Ishikawa (cell line): ENCODE data around the gene ATG16L2.

Experiments
- CEBPB ChIP-seq: IDR thresholded peaks from 2 replicates; pipeline ENCODE4 v1.6.1; 2012
- CREB1 ChIP-seq: IDR thresholded peaks from 2 replicates; pipeline ENCODE4 v1.6.1; 2012; ENCODE audit warnings: low read depth
- EGR1 ChIP-seq: IDR thresholded peaks from 2 replicates; pipeline ENCODE4 v1.6.1; 2012
- EP300 ChIP-seq: IDR thresholded peaks from 2 replicates; pipeline ENCODE4 v1.6.1; 2012; ENCODE audit warnings: borderline replicate concordance
- FOXM1 ChIP-seq: IDR thresholded peaks from 2 replicates; pipeline ENCODE4 v1.6.1; 2012; ENCODE audit warnings: low read depth, borderline replicate concordance
- MAX ChIP-seq: IDR thresholded peaks from 2 replicates; pipeline ENCODE4 v1.6.1; 2012
- NFIC ChIP-seq: IDR thresholded peaks from 2 replicates; pipeline ENCODE4 v1.6.1; 2012
- RAD21 ChIP-seq: IDR thresholded peaks from 2 replicates; pipeline ENCODE4 v1.6.1; 2012; ENCODE audit warnings: low read depth
- REST ChIP-seq: IDR thresholded peaks from 2 replicates; pipeline ENCODE4 v1.6.1; 2012; ENCODE audit warnings: low read depth, mild to moderate bottlenecking
- TAF1 ChIP-seq: IDR thresholded peaks from 2 replicates; pipeline ENCODE4 v1.6.1; 2012; ENCODE audit warnings: low read depth, mild to moderate bottlenecking
- TCF12 ChIP-seq: IDR thresholded peaks from 2 replicates; pipeline ENCODE4 v1.6.1; 2012; ENCODE audit warnings: low read depth
- TEAD4 ChIP-seq: IDR thresholded peaks from 2 replicates; pipeline ENCODE4 v1.6.1; 2012
- USF1 ChIP-seq: IDR thresholded peaks from 2 replicates; pipeline ENCODE4 v1.6.1; 2012
- YY1 ChIP-seq: IDR thresholded peaks from 2 replicates; pipeline ENCODE4 v1.6.1; 2012; ENCODE audit warnings: low read depth
- ZBTB7A ChIP-seq: IDR thresholded peaks from 2 replicates; pipeline ENCODE4 v1.6.1; 2012; ENCODE audit warnings: low read depth

ATG16L2 gene

DNA sequence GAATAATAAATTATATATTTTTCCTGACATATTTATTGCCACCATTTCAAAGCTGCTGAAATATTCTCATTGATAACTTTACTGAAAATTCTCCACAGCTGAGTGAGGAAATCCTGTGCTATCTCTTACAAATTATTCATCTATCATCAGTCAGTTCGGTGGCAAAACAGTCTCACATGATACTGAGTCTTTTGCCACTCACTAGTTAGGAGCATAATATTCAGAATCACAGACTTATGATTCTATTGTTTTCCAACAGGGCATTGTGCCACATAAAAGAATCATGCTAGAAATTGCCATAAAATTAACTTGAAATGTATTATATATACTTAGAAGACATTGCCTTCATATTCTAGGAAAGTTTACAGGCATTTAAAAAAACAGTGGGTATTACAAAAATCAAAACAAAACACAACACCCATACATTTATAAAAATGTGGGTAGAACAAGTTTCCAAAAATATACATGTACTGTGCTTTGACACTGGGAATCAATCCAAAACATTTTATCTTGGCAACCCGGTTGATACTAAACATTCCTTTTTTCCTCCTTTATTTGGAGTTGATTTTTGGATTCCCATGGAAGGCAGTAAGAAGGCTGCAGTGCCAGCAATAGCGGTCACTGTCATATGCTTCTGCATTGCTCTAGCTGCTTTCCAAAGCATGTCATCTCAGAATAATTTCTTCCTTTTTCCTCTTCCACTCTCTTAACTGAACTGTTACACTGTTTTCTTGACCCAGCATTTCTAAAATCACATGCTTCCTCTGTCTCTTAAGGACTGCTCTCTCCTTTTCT, 42.5 kb downstream of the ATG16L2 start:
- no peak for TF ChIP-seq EGR1
- TF ChIP-seq FOXM1 = no peak
- no peak for TF ChIP-seq CEBPB
- no peak for TF ChIP-seq TCF12
- no peak for TF ChIP-seq TEAD4
- TF ChIP-seq NFIC = no peak
- TF ChIP-seq YY1 = no peak
- TF ChIP-seq REST = no peak
- TF ChIP-seq CREB1 = no peak
- TF ChIP-seq EP300 = no peak
- TF ChIP-seq USF1 = no peak
- no peak for TF ChIP-seq TAF1
- TF ChIP-seq MAX = no peak
- TF ChIP-seq RAD21 = no peak
- no peak for TF ChIP-seq ZBTB7A

DNA sequence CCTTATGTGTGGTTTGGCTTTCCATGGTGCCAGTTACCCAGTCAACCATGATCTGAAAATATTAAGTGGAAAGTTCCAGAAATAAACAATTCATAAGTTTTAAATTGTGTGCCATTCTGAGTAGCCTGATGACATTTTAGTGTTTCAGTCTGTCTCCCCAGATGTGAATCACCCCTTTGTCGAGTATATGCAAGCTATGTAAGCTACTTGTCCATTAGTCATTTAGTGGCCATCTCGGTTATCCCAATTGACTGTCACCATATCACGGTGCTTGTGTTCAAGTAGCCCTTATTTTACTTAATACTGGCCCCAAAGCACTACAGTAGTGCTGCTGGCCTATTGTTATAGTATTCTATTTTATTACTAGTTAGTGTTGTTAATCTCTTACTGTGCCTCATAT, 44.9 kb downstream of the ATG16L2 start:
- no peak for TF ChIP-seq MAX
- no peak for TF ChIP-seq TEAD4
- no peak for TF ChIP-seq NFIC
- no peak for TF ChIP-seq USF1
- TF ChIP-seq CEBPB = no peak
- TF ChIP-seq RAD21 = no peak
- TF ChIP-seq TCF12 = no peak
- TF ChIP-seq REST = no peak
- TF ChIP-seq EGR1 = no peak
- no peak for TF ChIP-seq CREB1
- TF ChIP-seq YY1 = no peak
- no peak for TF ChIP-seq ZBTB7A
- TF ChIP-seq EP300 = no peak

DNA sequence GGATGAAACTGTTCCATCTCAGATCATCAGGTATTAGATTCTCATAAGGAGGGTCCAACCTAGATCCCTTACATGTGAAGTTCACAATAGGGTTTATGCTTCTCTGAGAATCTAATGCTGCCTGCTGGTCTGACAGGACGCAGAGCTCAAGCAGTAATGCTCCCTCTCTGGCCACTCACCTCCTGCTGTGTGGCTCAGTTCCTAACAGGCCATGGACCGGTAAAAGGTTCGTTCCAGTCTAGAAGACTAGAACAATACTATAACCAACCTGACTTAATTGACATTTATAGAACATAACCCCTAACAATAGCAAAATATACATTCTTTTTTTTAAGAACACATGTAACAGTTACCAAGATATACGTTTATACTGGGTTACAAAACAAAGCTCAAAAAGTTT, 45.8 kb downstream of the ATG16L2 start:
- TF ChIP-seq USF1 (no peak), EP300 (peak; percentile 79), YY1 (no peak), MAX (no peak), CEBPB (no peak), EGR1 (no peak), CREB1 (no peak), TAF1 (no peak), ZBTB7A (no peak), RAD21 (0 out of 2 replicates have a peak, but pooled peaks have one; percentile 7), TEAD4 (no peak; the same call in 1 of the 2 replicates), FOXM1 (peak; percentile 50; the same call in 1 of the 2 replicates), NFIC (peak; percentile 52; the same call in 1 of the 2 replicates), REST (no peak), TCF12 (peak; percentile 62)
